HG03558 (cell line): ENCODE measurements around the gene TM9SF1.

Experiments used
- ATAC-seq: cut with Tn5 transposase; IDR thresholded peaks from one replicate; pipeline ENCODE4 v1.9.1; 2021; ENCODE audit warnings: moderate number of reproducible peaks; ENCODE audit not compliant: unreplicated experiment; ENCODE audit errors: extremely low read depth

TM9SF1 gene

DNA sequence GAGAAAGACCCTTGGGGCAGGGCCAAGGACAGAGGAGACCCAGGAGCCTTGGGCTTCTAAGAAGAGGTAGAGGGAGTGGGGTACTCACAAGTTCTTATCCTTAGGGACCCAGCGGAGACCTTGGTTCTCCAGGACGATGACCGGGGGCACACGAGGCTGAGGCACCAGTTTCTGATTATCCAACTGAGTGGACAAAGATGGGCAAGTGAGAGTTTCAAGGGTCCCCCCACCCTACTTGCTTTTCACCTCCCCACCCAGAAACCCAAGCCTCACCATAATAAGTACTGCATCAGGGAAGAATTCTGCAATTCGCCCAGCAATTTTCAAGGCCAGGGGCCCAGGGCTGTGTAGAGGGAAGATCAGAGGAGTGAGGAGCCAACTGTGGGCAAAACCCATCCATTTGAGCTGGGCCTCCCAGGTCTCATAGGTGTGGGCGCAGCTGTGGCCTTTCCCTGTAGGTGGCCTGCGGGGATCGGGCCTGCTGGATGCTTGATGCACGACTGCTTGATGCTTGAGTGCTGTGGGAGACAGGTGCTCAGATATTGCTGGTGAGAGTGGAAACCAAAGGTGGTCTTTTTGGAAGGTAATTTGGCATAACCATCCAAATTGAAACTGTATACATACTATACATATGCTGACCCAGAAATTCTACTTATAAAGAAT lies 55.8 kb downstream of the TM9SF1 start:
- no peak for ATAC-seq
